ENCODE results near the gene STK35.

DNA sequence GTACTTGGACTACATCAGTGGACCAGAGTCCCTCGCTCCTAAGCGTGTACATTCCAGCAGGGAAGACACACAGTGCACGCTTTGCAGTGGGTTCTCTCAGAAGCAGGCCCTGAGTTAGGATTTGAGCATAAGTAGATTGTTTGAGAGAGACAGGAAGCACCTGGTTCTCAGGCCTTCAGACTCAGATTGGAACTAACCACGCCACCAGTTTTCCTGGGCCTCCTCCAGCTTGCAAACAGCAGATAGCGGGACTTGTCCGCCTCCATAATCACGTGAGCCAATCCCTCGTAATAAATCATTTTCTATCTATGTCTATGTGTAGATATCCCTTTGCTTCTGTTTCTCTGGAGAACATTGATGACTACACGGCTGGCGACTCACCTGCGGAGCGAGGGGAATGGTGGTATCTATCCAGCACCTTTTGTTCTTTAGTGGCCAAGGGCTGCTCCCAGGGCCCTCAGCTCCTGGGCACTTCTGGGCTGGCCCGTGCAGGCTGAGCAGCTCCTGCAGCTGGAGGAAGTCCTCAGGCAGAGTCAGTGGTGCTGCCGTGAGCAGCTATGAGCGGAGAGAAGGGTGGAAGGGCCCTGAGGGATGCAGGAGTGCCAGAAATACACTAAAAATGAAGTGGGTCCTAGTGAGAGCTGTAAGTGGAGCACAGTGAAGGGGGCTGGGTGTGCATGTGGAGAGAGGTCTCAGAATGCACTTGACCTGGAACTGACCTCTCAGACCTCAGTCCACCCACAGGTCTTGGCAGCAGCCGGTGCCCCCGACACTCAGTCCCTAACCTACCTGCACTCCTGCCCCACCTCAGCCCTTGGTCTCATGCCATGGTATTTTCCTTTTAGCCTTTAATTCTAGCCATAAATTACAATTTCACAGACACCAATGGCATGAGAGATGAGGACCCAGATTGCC lies 76.9 kb downstream of the STK35 start:
- TF ChIP-seq, protein P1, sequence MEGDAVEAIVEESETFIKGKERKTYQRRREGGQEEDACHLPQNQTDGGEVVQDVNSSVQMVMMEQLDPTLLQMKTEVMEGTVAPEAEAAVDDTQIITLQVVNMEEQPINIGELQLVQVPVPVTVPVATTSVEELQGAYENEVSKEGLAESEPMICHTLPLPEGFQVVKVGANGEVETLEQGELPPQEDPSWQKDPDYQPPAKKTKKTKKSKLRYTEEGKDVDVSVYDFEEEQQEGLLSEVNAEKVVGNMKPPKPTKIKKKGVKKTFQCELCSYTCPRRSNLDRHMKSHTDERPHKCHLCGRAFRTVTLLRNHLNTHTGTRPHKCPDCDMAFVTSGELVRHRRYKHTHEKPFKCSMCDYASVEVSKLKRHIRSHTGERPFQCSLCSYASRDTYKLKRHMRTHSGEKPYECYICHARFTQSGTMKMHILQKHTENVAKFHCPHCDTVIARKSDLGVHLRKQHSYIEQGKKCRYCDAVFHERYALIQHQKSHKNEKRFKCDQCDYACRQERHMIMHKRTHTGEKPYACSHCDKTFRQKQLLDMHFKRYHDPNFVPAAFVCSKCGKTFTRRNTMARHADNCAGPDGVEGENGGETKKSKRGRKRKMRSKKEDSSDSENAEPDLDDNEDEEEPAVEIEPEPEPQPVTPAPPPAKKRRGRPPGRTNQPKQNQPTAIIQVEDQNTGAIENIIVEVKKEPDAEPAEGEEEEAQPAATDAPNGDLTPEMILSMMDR (IDR thresholded peaks at IDR 0.05) = no peak
- TF ChIP-seq POLR2A (IDR thresholded peaks at IDR 0.05) = no peak
